Kidney glomerular epithelial cell (primary cell): Measurements from ENCODE around the gene CREG1.

Experiments
- DNase-seq: peaks from one replicate; lab custom pipeline; 2025; lab: John Stamatoyannopoulos, UW

CREG1 gene

GRCh38 chr1:167507719-167508118 is 45.8 kb downstream of the CREG1 start:
- no peak for DNase-seq

DNA sequence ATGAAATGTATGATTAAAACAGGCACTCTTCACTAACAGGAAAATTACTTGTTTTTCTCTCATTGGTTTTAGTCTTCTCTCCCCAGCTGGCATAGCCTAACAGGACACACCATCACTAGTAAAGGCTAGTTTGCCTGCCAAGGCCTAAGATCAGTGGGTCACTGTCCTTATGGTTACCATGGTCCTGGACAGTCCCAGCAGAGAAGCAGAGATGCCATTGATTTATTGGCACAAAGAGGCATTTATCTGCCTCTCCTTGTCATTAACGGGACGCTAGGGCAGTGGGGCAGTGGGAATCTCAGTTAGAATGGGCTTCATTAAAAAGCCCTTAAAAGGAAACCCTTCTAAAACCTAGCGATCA is 49.1 kb downstream of the CREG1 start:
- DNase-seq = no peak

GRCh38 chr1:167503626-167504466 is 49.7 kb downstream of the CREG1 start:
- no peak for DNase-seq

DNA sequence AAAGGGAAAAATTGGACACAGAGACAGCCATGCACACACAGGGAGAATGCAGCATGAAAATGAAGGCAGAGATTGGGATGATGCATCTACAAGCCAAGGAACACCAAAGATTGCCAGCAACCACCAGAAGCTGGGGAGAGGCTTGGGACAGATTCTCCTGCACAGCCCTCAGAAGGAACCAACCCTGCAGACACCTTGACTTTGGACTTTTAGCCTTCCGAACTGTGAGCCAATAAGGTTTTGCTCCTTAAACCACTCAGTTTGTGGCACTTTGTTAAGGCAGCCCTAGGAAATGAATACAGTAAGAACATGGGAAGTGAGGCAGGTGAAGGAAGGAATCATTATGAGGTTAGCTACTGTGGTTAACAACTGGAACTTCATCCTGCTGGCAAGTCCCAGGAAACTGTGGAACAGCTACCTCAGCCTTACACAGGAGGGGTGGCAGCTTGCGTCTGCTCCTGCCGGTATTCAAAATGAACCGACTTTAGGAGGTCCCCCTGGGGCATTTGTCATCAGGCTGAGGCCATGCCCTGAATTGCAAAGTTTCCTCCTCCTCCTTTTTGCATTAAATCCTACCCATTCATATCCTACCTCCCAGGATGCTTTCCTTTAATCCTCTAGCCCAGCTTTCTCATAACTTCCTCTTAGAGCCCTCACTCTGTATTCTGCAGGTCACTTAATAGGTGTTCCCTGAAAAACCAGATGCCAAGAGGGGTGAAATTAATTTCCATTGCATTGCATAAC is 50.7 kb downstream of the CREG1 start:
- DNase-seq = no peak

- DNase-seq = no peak
Measured at GRCh38 chr1:167502192-167502551, 51.4 kb downstream of the CREG1 start.

DNA sequence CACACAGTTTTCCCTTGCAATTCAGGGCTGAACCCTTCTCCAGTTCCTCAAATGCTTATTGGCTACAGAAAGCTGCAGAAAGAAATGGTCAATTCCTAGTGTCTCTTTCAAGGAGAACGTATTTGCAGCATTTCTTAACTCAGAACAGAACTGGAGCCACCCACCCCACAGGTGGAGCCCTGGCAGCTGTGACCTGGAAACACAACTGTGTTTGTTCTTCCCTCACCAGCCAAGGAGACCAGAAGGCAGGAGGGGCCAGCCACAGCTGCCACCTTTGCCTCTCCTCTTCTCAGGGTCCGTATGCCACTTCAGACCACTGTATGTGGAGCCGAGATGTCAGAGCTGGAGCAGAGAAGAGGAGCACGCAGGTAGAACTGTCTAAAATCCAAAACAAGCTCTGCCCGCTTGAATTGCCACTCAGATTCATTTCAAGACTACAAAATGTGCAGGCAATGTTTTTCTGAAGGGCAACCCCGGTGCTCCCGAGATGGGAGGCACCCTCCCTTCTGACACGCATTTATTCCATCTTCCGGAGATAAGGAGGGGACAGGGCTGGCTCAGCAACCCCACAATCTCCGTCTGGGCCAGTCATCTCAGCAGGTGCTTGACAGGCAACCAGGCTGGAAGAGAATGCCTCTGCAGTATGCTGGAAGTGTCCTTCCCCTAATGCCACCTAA is 51.9 kb downstream of the CREG1 start:
- DNase-seq = no peak

GRCh38 chr1:167500283-167500860 is 53.2 kb downstream of the CREG1 start:
- DNase-seq = no peak

DNA sequence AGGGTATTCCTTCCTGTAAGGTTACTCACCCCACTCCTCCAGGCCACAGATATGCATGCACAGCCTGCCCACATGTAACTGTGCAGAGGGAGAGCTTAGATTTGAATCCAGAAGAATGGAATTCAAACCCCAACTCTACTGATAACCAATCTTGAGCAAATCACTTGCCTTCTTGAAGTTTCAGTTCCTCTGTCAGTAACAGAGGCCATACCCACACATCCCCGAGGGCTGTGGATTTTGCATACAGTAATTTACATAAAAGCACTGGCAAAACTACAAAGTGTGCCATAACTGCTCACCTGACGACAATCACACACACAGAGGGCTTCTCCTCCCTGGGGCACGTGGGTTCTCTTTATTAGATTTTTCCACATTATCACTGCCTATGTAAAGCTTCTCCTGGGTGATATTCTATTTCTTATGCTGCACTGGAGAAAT is 53.9 kb downstream of the CREG1 start:
- no peak for DNase-seq

- DNase-seq = no peak
Measured at GRCh38 chr1:167499106-167499505, 54.5 kb downstream of the CREG1 start.

DNA sequence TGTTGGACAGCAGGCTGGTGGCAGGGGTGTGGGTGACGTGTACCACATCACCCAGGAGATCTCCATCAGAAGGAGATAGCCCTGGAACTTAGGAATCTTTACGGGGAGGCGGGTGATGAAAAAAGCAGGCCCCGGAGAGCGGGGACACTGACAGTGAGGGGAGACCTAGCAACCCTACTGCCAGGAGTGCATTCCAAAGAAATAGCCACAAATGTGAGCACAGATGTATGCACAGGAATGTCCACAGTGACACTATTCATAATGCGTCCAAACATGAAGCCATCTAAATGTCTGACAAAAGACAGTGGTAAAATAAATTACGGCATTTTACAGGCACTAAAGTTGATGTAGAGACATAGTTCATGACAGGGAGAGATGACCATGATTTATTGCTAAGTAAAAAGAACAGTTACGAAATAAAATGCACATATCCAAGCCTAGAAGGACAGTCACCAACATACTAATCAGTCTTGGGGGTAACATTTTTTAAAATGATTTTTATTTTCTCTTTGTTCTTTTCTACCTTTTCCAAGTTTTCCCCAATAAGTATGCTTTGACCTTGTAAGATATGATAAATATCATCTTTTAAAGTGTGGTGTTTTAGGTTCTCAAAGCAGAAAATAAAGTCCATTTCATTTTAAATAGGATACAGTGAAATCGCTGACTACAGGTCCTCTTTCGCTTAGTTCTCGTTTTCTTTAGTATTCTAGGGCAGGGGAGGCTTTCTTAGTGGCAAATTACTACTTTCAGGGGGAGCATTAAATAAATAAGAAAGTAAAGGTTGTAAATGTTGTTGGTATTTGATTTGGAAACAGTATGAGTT is 56.6 kb downstream of the CREG1 start:
- DNase-seq = no peak

DNA sequence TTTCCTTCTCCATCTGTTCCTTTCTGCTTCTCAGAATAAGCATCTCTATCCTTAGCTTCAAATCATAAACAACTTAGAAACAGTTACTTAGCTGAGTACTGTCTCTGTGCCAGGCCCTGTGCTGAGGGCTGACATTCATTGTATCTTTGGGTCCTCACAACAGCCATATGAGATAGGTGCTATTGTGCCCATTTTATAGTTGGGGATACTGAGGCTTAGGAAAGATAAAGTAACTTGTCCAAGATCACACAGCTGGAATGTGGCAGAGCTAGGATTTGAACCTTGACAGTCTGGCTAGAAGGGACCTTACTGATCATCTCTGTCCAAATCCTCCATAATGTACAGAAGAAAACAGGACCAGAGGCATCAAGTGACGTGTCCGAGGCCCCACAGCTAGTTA is 60.2 kb downstream of the CREG1 start:
- DNase-seq = no peak

GRCh38 chr1:167492481-167492910 is 61.1 kb downstream of the CREG1 start:
- DNase-seq = no peak

DNA sequence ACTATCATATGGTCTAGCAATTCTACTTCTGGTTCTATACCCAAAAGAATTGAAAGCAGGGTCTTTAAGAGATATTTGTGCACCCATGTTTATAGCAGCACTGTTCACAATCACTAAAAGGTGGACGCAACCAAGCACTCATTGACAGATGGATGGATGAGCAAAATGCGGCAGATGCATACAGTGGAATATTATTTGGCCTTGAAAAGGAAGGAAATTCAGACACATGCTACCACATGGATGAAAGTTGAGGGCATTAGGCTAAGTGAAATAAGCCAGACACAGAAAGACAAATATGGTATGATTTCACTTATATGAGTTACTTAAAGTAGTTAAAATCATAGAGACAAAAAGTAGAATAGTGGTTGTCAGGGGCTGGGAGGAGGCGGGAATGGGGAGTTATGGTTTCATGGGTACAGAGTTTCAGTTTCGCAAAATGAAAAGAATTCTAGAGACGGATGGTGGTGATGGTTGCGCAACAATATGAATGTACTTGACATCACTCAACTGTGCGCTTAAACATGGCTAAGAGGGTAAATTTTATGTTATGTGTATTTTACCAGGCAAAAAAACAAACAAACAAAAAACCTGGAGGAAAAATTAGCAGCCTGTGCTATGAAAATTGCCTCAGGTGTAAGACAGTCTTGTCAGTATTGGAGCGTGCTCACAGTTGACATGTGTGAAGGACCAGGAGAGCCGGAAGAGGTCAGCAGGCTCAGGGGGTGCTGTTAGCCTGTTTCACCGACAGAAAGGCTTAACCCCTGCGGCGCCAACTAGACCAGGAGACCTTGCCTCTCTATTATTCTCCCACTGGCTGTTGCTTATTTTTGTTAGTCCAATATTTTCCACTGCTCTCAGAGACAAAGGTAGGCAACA is 61.7 kb downstream of the CREG1 start:
- no peak for DNase-seq
